ENCODE results near the gene CDK14.

CDK14 gene

DNA sequence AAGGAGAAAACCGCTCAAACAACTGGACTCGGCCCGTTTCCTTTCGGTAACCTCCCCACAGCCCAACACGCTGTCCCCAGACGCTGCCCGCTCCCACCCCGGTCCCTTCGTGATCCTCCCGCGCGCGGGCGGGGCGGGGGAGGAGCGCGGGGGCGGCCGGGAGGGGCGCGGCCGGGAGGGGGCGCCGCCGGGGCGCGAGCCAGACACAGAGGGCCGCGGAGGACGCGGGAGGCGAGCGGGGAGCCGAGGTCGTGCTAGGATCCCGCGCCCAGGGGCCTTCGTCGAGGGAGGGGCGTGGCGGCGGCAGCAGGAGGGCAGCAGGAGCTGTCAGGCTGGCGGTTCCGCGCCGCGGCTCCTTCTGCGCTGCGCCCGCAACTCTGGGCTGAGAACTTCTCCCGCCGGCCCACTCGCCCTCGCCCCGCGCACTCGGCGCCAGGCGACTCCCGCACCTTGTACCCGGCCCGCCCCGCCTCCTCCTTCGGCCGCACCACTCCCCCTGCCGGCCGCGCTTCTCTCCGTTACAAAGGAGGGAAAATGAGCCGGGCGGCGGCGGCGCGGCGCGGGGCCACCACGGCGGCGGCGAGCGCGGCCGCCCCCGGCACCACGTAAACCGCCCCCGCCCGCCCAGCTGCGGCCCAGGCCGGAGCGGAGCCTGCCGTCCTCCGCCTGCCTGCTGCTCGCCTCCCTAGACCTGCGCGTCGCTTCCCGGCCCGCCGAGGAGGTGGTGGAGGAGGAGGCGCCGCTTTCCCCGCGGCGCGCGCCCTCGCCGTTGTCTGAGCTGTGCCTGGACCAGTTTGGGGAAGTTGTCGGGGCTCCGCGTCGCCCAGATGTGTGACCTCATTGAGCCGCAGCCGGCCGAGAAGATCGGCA lies at the start of gene CDK14:
Gene CDK14, plus strand, starts transcription at position 521 of the 870 bp plus-strand sequence. Its CDS starts 307 bp downstream, at position 828.
- no peak for DNase-seq (ENCODE audit: low read depth, low spot score)
- peak within 1 kb of the TSS; percentile 73 for H3K27ac ChIP-seq

DNA sequence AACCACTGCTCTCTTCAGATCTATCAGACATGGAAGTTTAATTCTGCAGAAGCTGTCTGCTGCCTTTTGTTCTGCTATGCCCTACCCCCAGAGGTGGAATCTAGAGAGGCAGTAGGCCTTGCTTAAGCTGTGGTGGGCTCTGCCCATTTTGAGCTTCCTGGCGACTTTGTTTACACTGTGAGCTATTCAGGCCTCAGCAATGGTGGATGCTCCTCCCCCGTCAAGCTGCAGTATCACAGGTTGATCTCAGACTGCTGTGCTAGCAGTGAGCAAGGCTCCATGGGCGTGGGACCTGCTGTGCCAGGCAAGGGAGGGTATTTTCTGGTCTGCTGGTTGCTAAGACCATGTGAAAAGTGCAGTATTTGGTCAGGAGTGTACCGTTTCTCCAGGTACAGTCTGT lies 45.1 kb upstream of the CDK14 start:
- H3K27ac ChIP-seq = no peak overlapping the region
- DNase-seq (ENCODE audit: low read depth, low spot score) = no peak

- DNase-seq (ENCODE audit: low read depth, low spot score) = no peak
- H3K27ac ChIP-seq = no peak overlapping the region
These were observed 43.6 kb upstream of the CDK14 start for GRCh38 chr7:90552521-90552920.

DNA sequence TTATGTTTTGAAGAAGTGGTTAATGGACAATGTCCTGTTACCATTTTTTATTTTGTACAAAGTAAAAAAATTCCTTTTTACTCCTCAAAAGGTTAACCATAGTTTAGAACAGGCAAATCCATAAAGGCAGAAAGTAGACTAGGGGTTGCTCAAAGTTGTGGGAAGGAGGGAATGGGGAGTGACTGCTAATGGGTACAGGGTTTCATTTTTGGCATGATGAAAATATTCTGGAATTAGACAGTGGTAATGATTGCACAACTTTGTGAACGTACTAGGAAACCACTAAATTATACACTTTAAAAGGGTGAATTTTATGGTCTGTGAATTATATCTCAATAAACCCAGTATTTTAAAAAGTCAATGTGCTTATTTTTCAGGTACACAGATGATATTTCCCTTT lies 35.4 kb upstream of the CDK14 start:
- DNase-seq (ENCODE audit: low read depth, low spot score) = no peak
- no peak overlapping the region for H3K27ac ChIP-seq

DNA sequence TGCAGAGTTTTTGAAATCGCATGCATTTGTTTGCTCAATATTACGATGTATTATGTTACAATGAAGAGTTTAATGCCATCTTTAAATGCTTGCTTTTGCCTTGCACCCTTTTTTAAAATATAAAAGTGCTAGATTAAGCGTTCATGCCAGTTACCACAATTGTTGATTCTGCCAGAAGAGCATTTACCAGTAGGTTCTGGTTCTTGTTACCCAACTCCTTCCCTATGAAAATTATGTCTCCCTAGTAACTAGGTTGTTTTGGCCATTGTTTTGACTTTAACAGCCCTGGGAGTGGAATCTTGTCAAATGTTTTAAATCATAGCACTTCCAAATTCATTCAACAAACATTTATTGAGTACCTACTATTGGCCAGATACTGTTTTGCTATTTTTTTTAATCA lies 32.8 kb upstream of the CDK14 start:
- DNase-seq (ENCODE audit: low read depth, low spot score) = no peak

DNA sequence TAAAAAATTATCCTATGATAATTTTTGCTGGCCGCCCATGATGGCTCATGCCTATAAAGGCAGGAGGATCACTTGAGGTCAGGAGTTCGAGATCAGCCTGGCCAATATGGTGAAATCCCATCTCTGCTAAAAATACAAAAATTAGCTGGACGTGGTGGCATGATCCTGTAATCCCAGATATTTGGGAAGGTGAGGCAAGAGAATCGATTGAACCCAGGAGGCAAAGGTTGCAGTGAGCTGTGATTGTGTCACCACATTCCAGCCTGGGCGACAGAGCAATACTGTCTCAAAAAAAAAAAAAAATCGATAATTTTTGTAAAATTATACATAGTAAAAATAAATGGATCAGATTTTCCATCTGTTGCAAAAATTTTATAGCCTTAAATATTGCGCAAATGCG lies 31.7 kb upstream of the CDK14 start:
- no peak for DNase-seq (ENCODE audit: low read depth, low spot score)
- H3K27ac ChIP-seq = no peak overlapping the region

More for the DNA sequence above, 32.8 kb upstream of the CDK14 start:
- no peak overlapping the region for H3K27ac ChIP-seq

DNA sequence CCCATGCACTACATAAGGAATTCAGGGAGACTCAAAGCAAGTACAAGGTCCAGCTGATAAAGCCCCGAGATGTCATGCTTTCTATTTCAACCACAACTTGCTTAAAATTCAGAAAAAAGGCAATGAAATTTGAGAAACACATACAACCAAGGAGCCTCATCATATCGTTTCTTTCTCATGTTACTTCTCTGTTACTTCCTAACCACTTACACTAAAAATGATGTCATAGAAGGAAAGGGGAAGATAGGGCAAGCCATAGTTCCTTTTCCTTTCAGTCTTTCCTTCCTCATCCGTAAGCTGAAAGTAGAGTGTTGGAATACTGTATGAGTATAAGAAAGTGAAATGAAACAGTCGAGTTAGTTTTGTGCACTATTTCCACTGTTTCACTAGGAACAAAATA lies 27.9 kb upstream of the CDK14 start:
- H3K27ac ChIP-seq = no peak overlapping the region
- no peak for DNase-seq (ENCODE audit: low read depth, low spot score)

- no peak for DNase-seq (ENCODE audit: low read depth, low spot score)
- H3K27ac ChIP-seq = no peak overlapping the region
These were observed 26.8 kb upstream of the CDK14 start for GRCh38 chr7:90569368-90569767.

GRCh38 chr7:90570373-90570959 lies 25.7 kb upstream of the CDK14 start:
- no peak for DNase-seq (ENCODE audit: low read depth, low spot score)
- H3K27ac ChIP-seq = no peak overlapping the region

DNA sequence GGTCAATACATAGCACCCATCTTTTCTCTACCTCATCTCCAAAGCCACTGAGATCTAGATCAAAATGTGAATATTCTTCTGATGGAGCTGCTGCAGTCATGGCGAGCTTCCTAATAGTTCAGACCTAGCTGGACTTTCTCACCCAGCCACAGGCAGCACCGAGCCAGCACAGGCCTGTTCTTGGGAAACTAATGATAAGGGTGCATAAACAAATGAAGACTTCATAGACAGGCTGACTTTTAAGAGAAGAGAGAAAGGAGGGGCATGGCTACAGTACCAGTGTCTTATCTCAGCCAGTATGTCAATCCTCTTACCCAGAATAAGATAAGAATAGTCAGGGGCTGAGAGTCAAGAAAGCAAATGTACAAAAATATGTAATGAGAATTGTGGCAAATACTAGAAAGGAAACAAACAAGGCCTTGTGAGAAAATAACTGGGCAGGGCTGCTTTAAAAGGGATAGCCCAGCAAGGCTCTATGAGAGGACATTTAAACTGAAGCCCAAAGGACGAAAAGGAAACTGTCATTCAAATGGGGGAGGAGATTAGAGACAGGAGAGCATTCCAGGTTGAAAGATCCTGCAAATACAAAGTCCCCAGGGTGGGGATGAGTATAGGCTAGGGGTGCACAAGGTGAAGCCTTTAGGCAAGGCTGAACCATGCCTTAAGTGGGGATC lies 21.8 kb upstream of the CDK14 start:
- no peak overlapping the region for H3K27ac ChIP-seq
- DNase-seq (ENCODE audit: low read depth, low spot score) = no peak

GRCh38 chr7:90574820-90575187 lies 21.3 kb upstream of the CDK14 start:
- no peak overlapping the region for H3K27ac ChIP-seq
- DNase-seq (ENCODE audit: low read depth, low spot score) = no peak

- peak overlapping the region; percentile 92 for H3K27ac ChIP-seq
- peak; percentile 90 for DNase-seq (ENCODE audit: low read depth, low spot score)
These were observed 16.9 kb upstream of the CDK14 start for GRCh38 chr7:90579181-90579688.

- DNase-seq (ENCODE audit: low read depth, low spot score) = peak; percentile 55
- H3K27ac ChIP-seq = peak overlapping the region; percentile 92
These were observed 16.1 kb upstream of the CDK14 start for GRCh38 chr7:90580051-90580450.

DNA sequence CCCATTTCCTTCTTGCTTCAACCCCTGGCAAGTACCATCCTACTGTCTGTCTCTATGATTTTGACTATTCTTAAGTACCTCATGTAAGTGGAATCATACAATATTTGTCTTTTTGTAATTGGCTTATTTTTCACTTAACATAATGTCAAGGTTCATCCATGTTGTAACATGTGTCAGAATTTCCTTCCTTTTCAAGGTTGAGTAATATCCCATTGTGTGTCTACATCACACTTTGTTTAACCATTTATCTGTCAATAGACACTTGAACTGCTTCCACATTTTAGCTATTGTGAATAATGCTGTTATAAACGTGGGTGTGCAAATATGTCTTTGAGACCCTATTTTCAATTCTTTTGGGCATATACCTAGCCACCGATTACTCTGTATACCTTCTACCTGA lies 14.0 kb upstream of the CDK14 start:
- no peak for DNase-seq (ENCODE audit: low read depth, low spot score)

DNA sequence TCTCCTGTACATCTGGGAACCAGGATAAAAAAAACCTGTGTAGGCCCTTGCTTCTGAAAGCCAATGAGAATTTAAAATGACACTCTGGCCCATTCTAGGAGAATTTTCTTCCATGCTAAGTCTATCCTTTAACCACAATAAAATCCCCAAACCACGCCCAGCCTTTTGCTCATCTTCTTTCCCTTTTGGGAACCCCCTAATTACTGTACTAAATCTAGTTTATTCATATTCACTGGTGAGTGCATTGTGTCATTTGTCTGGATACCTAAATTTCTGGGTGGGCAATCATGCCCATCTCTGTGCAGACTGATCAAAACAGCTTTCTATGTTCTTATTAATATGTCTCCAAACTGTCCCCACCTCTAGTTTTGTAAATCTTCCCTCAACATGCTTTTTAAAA lies 11.7 kb upstream of the CDK14 start:
- no peak overlapping the region for H3K27ac ChIP-seq
- DNase-seq (ENCODE audit: low read depth, low spot score) = no peak

More for the DNA sequence above, 14.0 kb upstream of the CDK14 start:
- peak overlapping the region; percentile 15 for H3K27ac ChIP-seq

DNA sequence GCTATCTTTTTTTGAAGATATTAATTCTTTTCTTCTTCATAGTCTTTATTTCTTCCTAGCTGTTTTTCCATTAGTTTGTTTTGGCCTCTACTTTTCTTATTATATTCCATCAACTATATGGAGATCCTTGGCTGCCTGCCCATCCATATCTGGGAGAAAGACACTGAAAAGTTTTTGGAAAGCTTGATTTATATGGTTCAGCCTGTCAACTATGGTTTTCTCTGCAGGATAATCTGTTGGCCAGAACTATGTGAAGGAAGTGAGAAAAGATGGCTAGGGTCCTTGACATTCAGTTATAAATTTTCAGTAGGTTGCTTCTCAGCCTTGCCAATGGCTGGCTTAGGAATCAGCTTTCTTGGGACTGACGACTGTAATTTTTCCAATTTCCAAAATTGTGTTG lies 10.0 kb upstream of the CDK14 start:
- DNase-seq (ENCODE audit: low read depth, low spot score) = no peak
- H3K27ac ChIP-seq = no peak overlapping the region

DNA sequence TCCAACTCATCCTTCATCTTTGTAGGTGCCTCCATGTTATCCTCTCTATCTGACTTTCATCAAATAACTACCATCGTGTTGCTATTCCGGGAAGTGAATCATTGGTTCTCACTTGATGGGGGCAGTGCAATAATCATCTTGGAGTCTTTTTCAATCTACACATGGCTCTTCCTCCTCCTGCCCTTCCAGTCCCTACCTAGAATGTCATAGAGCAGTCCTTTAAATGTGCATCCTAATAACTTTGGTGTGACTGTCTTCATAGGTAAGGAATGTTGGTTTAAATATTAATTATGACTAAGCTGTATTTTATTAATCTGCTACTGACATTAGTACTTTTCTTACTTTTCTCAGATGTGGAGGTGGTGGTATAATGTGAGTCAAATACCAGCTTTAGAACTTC lies 8.4 kb upstream of the CDK14 start:
- H3K27ac ChIP-seq = no peak overlapping the region
- DNase-seq (ENCODE audit: low read depth, low spot score) = no peak

GRCh38 chr7:90592033-90592432 lies 4.1 kb upstream of the CDK14 start:
- no peak overlapping the region for H3K27ac ChIP-seq
- DNase-seq (ENCODE audit: low read depth, low spot score) = no peak

- H3K27ac ChIP-seq = no peak overlapping the region
- DNase-seq (ENCODE audit: low read depth, low spot score) = no peak
These were observed 2.9 kb upstream of the CDK14 start for GRCh38 chr7:90593205-90593604.

DNA sequence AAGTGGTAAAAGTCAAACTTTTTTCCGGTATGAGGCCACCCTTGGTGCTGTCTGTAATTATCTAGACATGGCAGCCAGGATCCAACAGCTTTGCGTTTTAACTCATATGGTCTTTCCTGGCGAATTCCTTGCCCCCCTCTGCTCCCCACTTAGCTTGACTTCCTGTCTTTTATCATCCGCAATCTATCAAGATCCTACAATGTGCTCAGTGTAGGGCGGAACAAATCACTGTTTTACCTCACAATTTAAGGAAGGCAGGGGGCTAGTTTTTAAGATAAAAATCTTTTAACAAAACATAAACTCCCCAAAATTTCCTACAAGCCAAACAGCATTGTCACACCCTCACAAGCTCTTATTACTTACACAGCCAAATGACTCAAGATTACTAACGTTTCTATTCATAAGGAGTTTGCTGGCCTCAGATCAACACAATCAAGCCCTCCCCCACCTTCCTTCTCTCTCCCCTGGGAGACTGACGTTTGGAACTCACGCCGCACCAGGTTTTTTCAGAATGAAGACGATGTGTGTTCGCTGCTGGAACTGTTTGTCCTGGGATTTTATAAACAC lies 1.3 kb upstream of the CDK14 start:
- H3K27ac ChIP-seq = peak overlapping the region; percentile 73
- peak; percentile 83 for DNase-seq (ENCODE audit: low read depth, low spot score)

- peak overlapping the region; percentile 73 for H3K27ac ChIP-seq
These were observed 750 bp upstream of the CDK14 start for GRCh38 chr7:90595342-90595800.

More at GRCh38 chr7:90595342-90595800, 750 bp upstream of the CDK14 start:
- no peak for DNase-seq (ENCODE audit: low read depth, low spot score)

All from epithelial cell of prostate (primary cell).